ENCODE data around the gene TGM3. TPM values are rescaled to one million over a fixed set of nuclear protein-coding genes. Genes with fewer than 3 reads are reported as not detected.

Gene TGM3
- total RNA-seq, 1 donor = not detected

- no peak for DNase-seq (ENCODE audit: low read depth)
- no peak for TF ChIP-seq CTCF (IDR thresholded peaks at IDR 0.05; ENCODE audit: insufficient read depth, low read depth, low read length)
Observed at GRCh38 chr20:2283706-2284423, 11.9 kb upstream of the TGM3 start.

DNA sequence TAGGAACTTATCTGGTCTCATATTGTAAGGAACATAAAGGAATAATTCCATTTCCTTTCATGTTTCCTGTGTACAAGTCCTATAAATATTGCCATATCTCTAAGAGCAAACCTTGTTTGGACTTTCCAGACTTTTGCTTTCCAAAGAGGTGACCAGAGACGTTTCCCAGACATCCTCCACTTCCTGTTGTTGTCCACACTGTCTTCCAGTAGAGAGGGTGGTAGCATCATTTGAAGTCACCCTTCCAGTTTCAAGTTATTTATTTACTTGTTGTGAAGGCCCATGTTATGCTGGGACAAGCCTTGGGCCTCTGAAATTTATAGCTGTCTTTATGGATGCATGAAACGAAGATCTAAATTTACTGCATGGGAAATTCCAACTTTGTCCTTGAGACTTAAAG lies 10.6 kb upstream of the TGM3 start:
- no peak for TF ChIP-seq CTCF (IDR thresholded peaks at IDR 0.05; ENCODE audit: insufficient read depth, low read depth, low read length)
- no peak for DNase-seq (ENCODE audit: low read depth)
- no peak overlapping the region for H3K4me3 ChIP-seq (ENCODE audit: low read depth, low read length)

More at GRCh38 chr20:2283706-2284423, 11.9 kb upstream of the TGM3 start:
- H3K4me3 ChIP-seq (ENCODE audit: low read depth, low read length) = no peak overlapping the region

DNA sequence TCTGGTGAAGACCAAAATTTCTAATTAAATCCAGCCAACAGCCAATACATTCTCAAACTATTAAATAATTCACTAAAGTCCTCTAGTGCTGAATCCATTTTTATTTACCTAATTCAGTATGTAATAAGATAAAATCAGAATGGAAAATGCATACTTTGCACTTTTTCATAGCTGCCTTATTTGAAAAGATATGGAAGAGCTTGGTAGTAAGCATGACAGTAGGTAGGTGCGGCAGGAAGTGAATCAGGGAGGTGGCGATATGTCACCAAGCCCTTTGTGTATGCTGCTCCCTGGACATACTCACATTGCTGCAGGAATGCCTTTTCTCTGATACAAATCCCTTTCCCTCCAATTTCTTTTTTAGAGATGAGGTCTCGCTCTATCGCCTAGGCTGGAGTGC lies 10.2 kb upstream of the TGM3 start:
- TF ChIP-seq CTCF (IDR thresholded peaks at IDR 0.05; ENCODE audit: insufficient read depth, low read depth, low read length) = no peak
- no peak overlapping the region for H3K4me3 ChIP-seq (ENCODE audit: low read depth, low read length)
- no peak for DNase-seq (ENCODE audit: low read depth)

DNA sequence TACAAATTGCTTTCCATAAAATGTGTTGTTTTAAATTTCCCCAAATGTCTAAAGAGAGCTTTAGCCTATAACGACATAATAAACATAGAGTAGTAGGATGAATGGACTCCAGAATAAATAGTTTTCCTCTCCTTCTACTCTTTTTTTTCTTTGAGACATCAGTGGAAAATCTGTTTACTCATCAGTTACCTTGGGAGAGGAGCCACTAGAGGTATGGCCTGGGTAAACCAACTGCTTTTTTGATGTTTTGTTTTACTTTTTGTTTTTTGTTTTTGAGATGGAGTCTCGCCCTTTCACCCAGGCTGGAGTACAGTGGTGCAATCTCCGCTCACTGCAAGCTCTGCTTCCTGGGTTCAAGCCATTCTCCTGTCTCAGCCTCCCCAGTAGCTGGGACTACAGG lies 8.3 kb upstream of the TGM3 start:
- TF ChIP-seq CTCF (IDR thresholded peaks at IDR 0.05; ENCODE audit: insufficient read depth, low read depth, low read length) = no peak
- H3K4me3 ChIP-seq (ENCODE audit: low read depth, low read length) = no peak overlapping the region
- no peak for DNase-seq (ENCODE audit: low read depth)

DNA sequence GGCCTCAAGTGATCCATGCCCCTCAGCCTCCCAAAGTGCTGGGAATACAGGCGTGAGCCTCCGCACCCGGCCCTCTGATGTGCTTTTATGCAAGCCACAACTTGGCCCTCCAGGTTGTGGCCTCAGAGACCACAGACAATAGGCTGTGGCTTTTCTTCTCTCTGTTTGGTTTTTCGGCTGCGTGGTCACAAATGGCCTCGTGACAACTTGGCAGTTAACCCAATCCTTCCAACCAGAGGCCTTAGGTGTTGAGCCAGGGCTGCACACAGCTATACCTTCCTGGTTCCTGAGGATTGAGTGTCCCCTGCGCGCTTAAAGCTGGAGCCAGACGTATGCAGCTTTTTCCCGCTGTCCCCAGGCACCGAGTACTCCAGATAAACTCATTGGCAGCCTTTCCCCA lies 6.3 kb upstream of the TGM3 start:
- no peak overlapping the region for H3K4me3 ChIP-seq (ENCODE audit: low read depth, low read length)
- no peak for DNase-seq (ENCODE audit: low read depth)
- TF ChIP-seq CTCF (IDR thresholded peaks at IDR 0.05; ENCODE audit: insufficient read depth, low read depth, low read length) = no peak

GRCh38 chr20:2290486-2290885 lies 5.3 kb upstream of the TGM3 start:
- no peak for DNase-seq (ENCODE audit: low read depth)
- H3K4me3 ChIP-seq (ENCODE audit: low read depth, low read length) = no peak overlapping the region
- no peak for TF ChIP-seq CTCF (IDR thresholded peaks at IDR 0.05; ENCODE audit: insufficient read depth, low read depth, low read length)
